Fibroblast of gingiva (primary cell): ENCODE measurements around the gene RSRC1.
"Not testable (repeated sequence)": the region's sequence is repeated elsewhere in the genome, so short reads cannot be mapped to it uniquely, and the experiment has no call there.

ENCODE experiments used
- DNase-seq: peaks from one replicate; pipeline ENCODE4 v3.0.0-alpha.2; 2011; ENCODE audit warnings: low read depth

RSRC1 gene

GRCh38 chr3:158465074-158465473 lies 355.2 kb downstream of the RSRC1 start:
- no peak for DNase-seq

- peak; percentile 71 for DNase-seq
Observed at GRCh38 chr3:158470944-158471638, 361.2 kb downstream of the RSRC1 start.

- DNase-seq, result peak; percentile 96
Observed at GRCh38 chr3:158471639-158472294, 361.9 kb downstream of the RSRC1 start.

- DNase-seq, result no peak
Observed at GRCh38 chr3:158479051-158479450, 369.2 kb downstream of the RSRC1 start.

GRCh38 chr3:158483701-158484235 lies 373.9 kb downstream of the RSRC1 start:
- DNase-seq, result no peak

- no peak for DNase-seq
Observed at GRCh38 chr3:158486200-158486599, 376.3 kb downstream of the RSRC1 start.

- DNase-seq, result no peak
Observed at GRCh38 chr3:158488670-158489069, 378.8 kb downstream of the RSRC1 start.

- DNase-seq, result no peak
Observed at GRCh38 chr3:158489181-158489580, 379.3 kb downstream of the RSRC1 start.

GRCh38 chr3:158491968-158492367 lies 382.1 kb downstream of the RSRC1 start:
- no peak for DNase-seq

GRCh38 chr3:158492685-158493084 lies 382.8 kb downstream of the RSRC1 start:
- DNase-seq, result no peak

- no peak for DNase-seq
Observed at GRCh38 chr3:158493931-158494330, 384.0 kb downstream of the RSRC1 start.

- no peak for DNase-seq
Observed at GRCh38 chr3:158494673-158495072, 384.8 kb downstream of the RSRC1 start.

- not testable (repeated sequence) for DNase-seq
Observed at GRCh38 chr3:158495398-158495902, 385.6 kb downstream of the RSRC1 start.

- DNase-seq, result no peak
Observed at GRCh38 chr3:158505117-158505516, 395.2 kb downstream of the RSRC1 start.

- no peak for DNase-seq
Observed at GRCh38 chr3:158506456-158506855, 396.6 kb downstream of the RSRC1 start.

- peak; percentile 14 for DNase-seq
Observed at GRCh38 chr3:158508481-158508880, 398.6 kb downstream of the RSRC1 start.

GRCh38 chr3:158509891-158510290 lies 400.0 kb downstream of the RSRC1 start:
- no peak for DNase-seq

- DNase-seq, result not testable (repeated sequence)
Observed at GRCh38 chr3:158516729-158517128, 406.8 kb downstream of the RSRC1 start.

GRCh38 chr3:158519776-158520175 lies 409.9 kb downstream of the RSRC1 start:
- DNase-seq, result no peak

GRCh38 chr3:158520433-158520832 lies 410.5 kb downstream of the RSRC1 start:
- no peak for DNase-seq

- peak; percentile 62 for DNase-seq
Observed at GRCh38 chr3:158522221-158523136, 412.6 kb downstream of the RSRC1 start.

- no peak for DNase-seq
Observed at GRCh38 chr3:158528076-158528674, 418.3 kb downstream of the RSRC1 start.
